ENCODE measurements around the gene CHMP4B.
A peak's percentile ranks its signal among the peaks of the same experiment; 100 is the strongest.

CHMP4B gene

DNA sequence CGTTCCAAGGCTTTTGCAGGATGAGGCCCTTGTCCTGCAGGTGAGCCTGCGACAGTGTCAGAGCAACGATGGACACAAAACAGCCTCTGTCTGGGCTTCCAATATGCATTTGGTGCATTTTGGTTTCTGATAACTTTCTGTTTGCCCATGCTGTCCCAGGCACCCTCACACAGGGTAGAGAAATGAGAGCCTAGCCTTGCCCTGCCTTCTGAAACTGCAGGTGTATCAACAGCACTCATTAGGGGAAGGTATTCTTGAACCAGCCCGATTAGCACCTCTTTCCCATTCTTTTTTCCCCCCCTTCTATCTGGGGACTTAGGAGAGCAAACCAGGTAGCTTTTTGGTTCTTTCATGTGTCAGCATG, 30.3 kb downstream of the CHMP4B start:
- Histone ChIP-seq H4K20me1 (ENCODE audit: insufficient read depth, low read length) (no peaks in the 10 kb centered on the region), H3K4me1 (ENCODE audit: low read length) (peaks cover 99% of the 10 kb centered on the region), H3K4me2 (ENCODE audit: low read depth, low read length) (peak overlapping the region; percentile 76), H3K9me3 (replicated peaks; ENCODE audit: insufficient read depth, low read length) (no peaks in the 10 kb centered on the region), H3K36me3 (replicated peaks; ENCODE audit: insufficient read depth, low read length) (no peaks in the 10 kb centered on the region), H3K4me3 (ENCODE audit: low read length) (peak overlapping the region; percentile 30; the same call in 1 of the 2 replicates), H2AFZ (ENCODE audit: low read length) (no peak overlapping the region), H3K9me2 (replicated peaks; ENCODE audit: insufficient read depth, low read length) (no peaks in the 10 kb centered on the region), H3K27me3 (replicated peaks; ENCODE audit: insufficient read depth, low read length) (no peaks in the 10 kb centered on the region), H3F3A (ENCODE audit: insufficient read depth, low read length) (peaks cover 94% of the 10 kb centered on the region), H3K79me2 (ENCODE audit: low read length) (peaks cover 100% of the 10 kb centered on the region), H3K9ac (ENCODE audit: low read length) (peak overlapping the region; percentile 54), H3K27ac (ENCODE audit: low read length) (peak overlapping the region; percentile 92)
- no peak for TF ChIP-seq EZH2 (optimal IDR thresholded peaks at IDR 0.05; ENCODE audit: low read depth, low read length)
- no peak for TF ChIP-seq EZH2phosphoT487 (IDR thresholded peaks at IDR 0.05; ENCODE audit: low read length)
- TF ChIP-seq, protein P1, sequence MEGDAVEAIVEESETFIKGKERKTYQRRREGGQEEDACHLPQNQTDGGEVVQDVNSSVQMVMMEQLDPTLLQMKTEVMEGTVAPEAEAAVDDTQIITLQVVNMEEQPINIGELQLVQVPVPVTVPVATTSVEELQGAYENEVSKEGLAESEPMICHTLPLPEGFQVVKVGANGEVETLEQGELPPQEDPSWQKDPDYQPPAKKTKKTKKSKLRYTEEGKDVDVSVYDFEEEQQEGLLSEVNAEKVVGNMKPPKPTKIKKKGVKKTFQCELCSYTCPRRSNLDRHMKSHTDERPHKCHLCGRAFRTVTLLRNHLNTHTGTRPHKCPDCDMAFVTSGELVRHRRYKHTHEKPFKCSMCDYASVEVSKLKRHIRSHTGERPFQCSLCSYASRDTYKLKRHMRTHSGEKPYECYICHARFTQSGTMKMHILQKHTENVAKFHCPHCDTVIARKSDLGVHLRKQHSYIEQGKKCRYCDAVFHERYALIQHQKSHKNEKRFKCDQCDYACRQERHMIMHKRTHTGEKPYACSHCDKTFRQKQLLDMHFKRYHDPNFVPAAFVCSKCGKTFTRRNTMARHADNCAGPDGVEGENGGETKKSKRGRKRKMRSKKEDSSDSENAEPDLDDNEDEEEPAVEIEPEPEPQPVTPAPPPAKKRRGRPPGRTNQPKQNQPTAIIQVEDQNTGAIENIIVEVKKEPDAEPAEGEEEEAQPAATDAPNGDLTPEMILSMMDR (IDR thresholded peaks at IDR 0.05; ENCODE audit: low read length) = no peak
- DNase-seq = peak; percentile 73

DNA sequence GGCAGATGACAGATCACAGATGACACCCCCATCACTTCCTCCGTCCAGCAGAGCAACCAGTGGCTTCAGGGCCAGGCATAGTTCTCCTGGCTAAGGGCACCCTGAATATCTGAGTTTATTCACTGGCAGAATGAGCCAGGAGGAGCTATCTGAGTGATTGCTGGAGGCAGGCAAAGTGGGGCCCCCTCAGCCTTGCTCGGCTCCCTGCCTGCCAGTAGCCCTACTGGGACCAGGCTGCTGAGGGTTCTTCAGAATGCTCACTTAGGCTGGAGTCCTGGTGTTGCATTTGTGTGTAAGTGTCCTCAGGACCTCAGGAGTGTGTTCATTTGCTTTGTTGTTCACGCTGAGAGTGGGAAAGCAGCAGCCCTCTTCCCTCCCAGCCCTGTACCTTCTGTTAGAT, 31.2 kb downstream of the CHMP4B start:
- Histone ChIP-seq H3K36me3 (replicated peaks; ENCODE audit: insufficient read depth, low read length) (no peaks in the 10 kb centered on the region), H4K20me1 (ENCODE audit: insufficient read depth, low read length) (no peaks in the 10 kb centered on the region), H3K27me3 (replicated peaks; ENCODE audit: insufficient read depth, low read length) (no peaks in the 10 kb centered on the region), H3K4me2 (ENCODE audit: low read depth, low read length) (peak overlapping the region; percentile 76), H3K4me3 (ENCODE audit: low read length) (peak overlapping the region; percentile 30; the same call in 1 of the 2 replicates), H3K4me1 (ENCODE audit: low read length) (peaks cover 99% of the 10 kb centered on the region), H3K27ac (ENCODE audit: low read length) (peak overlapping the region; percentile 92), H3K9me3 (replicated peaks; ENCODE audit: insufficient read depth, low read length) (no peaks in the 10 kb centered on the region), H3F3A (ENCODE audit: insufficient read depth, low read length) (peaks cover 93% of the 10 kb centered on the region), H3K79me2 (ENCODE audit: low read length) (peaks cover 100% of the 10 kb centered on the region), H3K9me2 (replicated peaks; ENCODE audit: insufficient read depth, low read length) (no peaks in the 10 kb centered on the region), H2AFZ (ENCODE audit: low read length) (no peak overlapping the region), H3K9ac (ENCODE audit: low read length) (peak overlapping the region; percentile 22)
- TF ChIP-seq EZH2phosphoT487 (IDR thresholded peaks at IDR 0.05; ENCODE audit: low read length) (no peak), EZH2 (optimal IDR thresholded peaks at IDR 0.05; ENCODE audit: low read depth, low read length) (no peak)
- TF ChIP-seq, protein P1 (IDR thresholded peaks at IDR 0.05; ENCODE audit: low read length) = no peak
- no peak for DNase-seq

DNA sequence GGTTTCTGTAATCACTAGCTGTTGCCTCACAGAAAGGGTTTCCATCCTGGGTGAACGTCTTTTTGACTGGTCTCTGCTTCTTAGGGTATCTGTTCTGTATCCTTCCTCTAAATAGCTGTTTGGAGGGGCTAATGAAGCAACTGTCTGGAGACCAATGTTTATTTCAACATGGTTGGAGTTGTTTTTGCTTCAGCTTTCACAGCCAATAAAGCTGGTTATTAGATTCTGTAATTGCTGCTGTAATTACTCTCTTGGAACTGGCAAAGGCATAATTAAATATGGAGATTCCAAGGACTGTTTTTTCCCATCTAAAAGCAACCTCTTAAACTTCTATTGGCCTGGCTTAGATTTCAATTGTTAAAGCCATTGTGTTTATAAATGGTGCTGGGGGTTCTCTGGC, 31.9 kb downstream of the CHMP4B start:
- DNase-seq = no peak
- Histone ChIP-seq H3K9ac (ENCODE audit: low read length) (peak overlapping the region; percentile 22), H3K4me3 (ENCODE audit: low read length) (peak overlapping the region; percentile 14; the same call in 1 of the 2 replicates), H3K79me2 (ENCODE audit: low read length) (peaks cover 100% of the 10 kb centered on the region), H3F3A (ENCODE audit: insufficient read depth, low read length) (peaks cover 89% of the 10 kb centered on the region), H3K36me3 (replicated peaks; ENCODE audit: insufficient read depth, low read length) (peaks cover 2% of the 10 kb centered on the region; the same call in 1 of the 2 replicates), H3K27ac (ENCODE audit: low read length) (peak overlapping the region; percentile 92), H3K27me3 (replicated peaks; ENCODE audit: insufficient read depth, low read length) (no peaks in the 10 kb centered on the region), H3K4me1 (ENCODE audit: low read length) (peaks cover 99% of the 10 kb centered on the region), H3K9me3 (replicated peaks; ENCODE audit: insufficient read depth, low read length) (no peaks in the 10 kb centered on the region), H4K20me1 (ENCODE audit: insufficient read depth, low read length) (no peaks in the 10 kb centered on the region), H3K4me2 (ENCODE audit: low read depth, low read length) (peak overlapping the region; percentile 76), H3K9me2 (replicated peaks; ENCODE audit: insufficient read depth, low read length) (no peaks in the 10 kb centered on the region), H2AFZ (ENCODE audit: low read length) (no peak overlapping the region)
- no peak for TF ChIP-seq EZH2 (optimal IDR thresholded peaks at IDR 0.05; ENCODE audit: low read depth, low read length)
- TF ChIP-seq, protein P1 (IDR thresholded peaks at IDR 0.05; ENCODE audit: low read length) = no peak
- TF ChIP-seq EZH2phosphoT487 (IDR thresholded peaks at IDR 0.05; ENCODE audit: low read length) = no peak
